ENCODE measurements around the gene TLX2. TPM values are rescaled to one million over a fixed set of nuclear protein-coding genes. Genes with fewer than 3 reads are reported as not detected.
A peak's percentile ranks its signal among the peaks of the same experiment; 100 is the strongest.

TLX2 gene
- total and polyA plus RNA-seq, 2 of the 8 experiments (the other 6 are each of a cell fraction or from before 2014, with no cell fraction given) = 0.06 to 0.17 TPM

DNA sequence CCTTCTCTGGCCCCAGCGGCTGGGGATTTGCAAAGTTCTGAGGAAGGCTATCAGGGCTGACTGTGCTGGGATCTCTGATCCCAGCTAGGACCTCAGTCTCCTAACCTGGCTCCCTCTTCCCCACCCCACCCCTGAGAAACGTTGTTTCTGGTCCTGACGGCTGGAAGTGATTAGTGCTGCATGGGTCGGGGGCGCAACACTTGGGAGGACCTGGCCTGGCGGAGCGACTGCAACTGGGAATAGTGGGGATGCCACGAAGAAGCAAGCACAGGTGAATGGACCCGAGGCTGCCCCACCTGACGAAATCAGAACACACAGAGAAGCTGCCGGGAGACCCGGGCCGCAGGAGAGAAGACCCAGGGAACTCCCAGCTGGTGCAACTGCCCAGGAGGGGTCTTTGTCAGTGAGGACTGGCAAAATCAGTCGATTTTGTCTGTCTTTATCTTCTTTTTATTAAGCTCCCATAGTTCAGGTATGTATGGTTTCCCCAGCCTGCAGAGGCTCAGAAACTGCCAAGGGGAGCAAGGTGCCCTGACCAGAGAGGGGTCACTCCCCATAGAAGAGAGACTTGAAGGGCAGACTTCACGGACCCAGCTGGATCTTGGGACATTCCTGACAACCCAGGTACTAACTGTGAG, 14.2 kb upstream of the TLX2 start:
- H2BK15ac ChIP-seq (ENCODE audit: low read length) = no peak overlapping the region
- H3K4me2 ChIP-seq (ENCODE audit: insufficient read depth in 1 of 2, low read depth in 2 of 2, low read length in 2 of 2) = peak overlapping the region; percentile 78 to 97
- no peak overlapping the region for H3K18ac ChIP-seq (ENCODE audit: extremely low read depth, low read length)
- CTCF ChIA-PET (ENCODE audit: partially characterized antibody) = interaction anchor here (0.7 to 5.1 kb wide), 13 partner anchors 10 to 91 kb away, joined by 3 to 24 read pairs (median 6); partner anchors contain the start of genes AUP1, CCDC142, HTRA2 and TLX2
- peaks cover 35% of the 10 kb centered on the region; the same call in 1 of the 2 replicates for H3K23me2 ChIP-seq (ENCODE audit: low read depth, low read length)
- FAIRE-seq = no peak
- no peak overlapping the region for H3K14ac ChIP-seq (ENCODE audit: insufficient read length)
- peak overlapping the region; percentile 20 to 57 (median 46); a peak in 4 of 8 replicates for H3K4me3 ChIP-seq (ENCODE audit: extremely low read depth in 1 of 4, insufficient read depth in 2 of 4, low read depth in 3 of 4, low read length in 4 of 4)
- peaks cover 7 to 59% (median 38%) of the 10 kb centered on the region in 4 experiments for H3K4me1 ChIP-seq (replicated peaks in 1 of 4; ENCODE audit: control insufficient read depth in 3 of 4, insufficient read depth in 4 of 4, low read length in 3 of 4)
- H2AK5ac ChIP-seq (ENCODE audit: low read depth, low read length) = no peak overlapping the region
- POLR2A ChIA-PET (ENCODE audit: partially characterized antibody) = interaction anchor here (0.9 to 9.4 kb wide), 15 partner anchors 10 to 88 kb away, joined by 3 to 73 read pairs (median 4); partner anchors contain the start of genes AUP1, CCDC142, DQX1 and HTRA2
- H2BK120ac ChIP-seq (replicated peaks; ENCODE audit: low read depth, low read length) = no peak overlapping the region
- peak in 1 of 2 experiments; percentile 58 for DNase-seq (ENCODE audit: low read depth in 1 of 2, low spot score in 2 of 2)
- peaks cover 0 to 13% of the 10 kb centered on the region in 2 experiments for H4K20me1 ChIP-seq (replicated peaks in 1 of 2; ENCODE audit: control insufficient read depth in 1 of 2, insufficient read depth in 2 of 2, low read length in 2 of 2)
- H2BK20ac ChIP-seq (ENCODE audit: low read length) = no peak overlapping the region
- H4K5ac ChIP-seq (ENCODE audit: insufficient read length, low read depth, low read length) = no peak overlapping the region
- no peaks in the 10 kb centered on the region for H3K79me2 ChIP-seq (ENCODE audit: control insufficient read depth in 1 of 2, insufficient read depth in 2 of 2, low read length in 2 of 2)
- no peaks in the 10 kb centered on the region for H3K9me3 ChIP-seq (ENCODE audit: insufficient read depth in 2 of 2, low read depth in 1 of 2, low read length in 1 of 2)
- H3K9ac ChIP-seq (replicated peaks in 1 of 4; ENCODE audit: extremely low read depth in 1 of 4, low read depth in 3 of 4, low read length in 3 of 4) = no peak overlapping the region
- H4K8ac ChIP-seq (ENCODE audit: extremely low read depth, insufficient read depth, low read length) = peak overlapping the region; percentile 6
- H3K36me3 ChIP-seq (ENCODE audit: control insufficient read depth in 2 of 4, insufficient read depth in 4 of 4, low read length in 3 of 4) = no peaks in the 10 kb centered on the region; a peak in 1 of 8 replicates
- H3K23ac ChIP-seq (ENCODE audit: insufficient read length) = no peak overlapping the region
- no peak overlapping the region for H3K56ac ChIP-seq (replicated peaks; ENCODE audit: insufficient read length, low read depth, low read length)
- H2BK12ac ChIP-seq (ENCODE audit: low read depth, low read length) = no peak overlapping the region
- no peak overlapping the region for H3K27ac ChIP-seq (ENCODE audit: low read depth, low read length)
- H3K79me1 ChIP-seq (ENCODE audit: low read depth, low read length) = no peaks in the 10 kb centered on the region
- no peak overlapping the region for H2AFZ ChIP-seq (ENCODE audit: low read length)
- H3K4ac ChIP-seq (replicated peaks; ENCODE audit: insufficient read length, low read depth, low read length) = no peak overlapping the region
- WGBS, 2 experiments (ENCODE audit: extremely low coverage in 1 of 2, insufficient coverage in 1 of 2, insufficient read length in 1 of 2, insufficient replicate concordance in 2 of 2, low coverage in 1 of 2, low lambda C conversion rate in 2 of 2, missing lambda C conversion rate in 1 of 2) = 16% methylated on average over 15 of the region's 15 CpGs; no CpG with 5 or more reads in 1 of the 2 experiments
- H4K91ac ChIP-seq (replicated peaks; ENCODE audit: insufficient read length, low read length) = no peak overlapping the region
- no peak overlapping the region for H2BK5ac ChIP-seq (ENCODE audit: low read depth, low read length)
- peaks cover 85 to 100% (median 99%) of the 10 kb centered on the region in 4 experiments for H3K27me3 ChIP-seq (replicated peaks in 1 of 4; ENCODE audit: control insufficient read depth in 3 of 4, extremely low read depth in 1 of 4, insufficient read depth in 3 of 4, low read length in 3 of 4)
- TF ChIP-seq KDM4A (IDR thresholded peaks at IDR 0.05; ENCODE audit: low read depth, low read length, severe bottlenecking) (no peak), TAF7 (optimal IDR thresholded peaks at IDR 0.05; ENCODE audit: borderline replicate concordance, low read depth, low read length) (no peak), EZH2 (IDR thresholded peaks at IDR 0.05; ENCODE audit: low read depth, low read length, severe bottlenecking) (peak; percentile 76), FOSL1 (IDR thresholded peaks at IDR 0.05; ENCODE audit: insufficient read depth, low read depth, low read length) (no peak), TEAD4 (IDR thresholded peaks at IDR 0.05; ENCODE audit: low read depth, low read length) (no peak), NRF1 (IDR thresholded peaks at IDR 0.05; ENCODE audit: low read depth, low read length) (no peak), HDAC2 (IDR thresholded peaks at IDR 0.05; ENCODE audit: borderline replicate concordance in 1 of 2, low read depth in 2 of 2, low read length in 2 of 2) (no peak), CREB1 (IDR thresholded peaks at IDR 0.05) (no peak)
- TF ChIP-seq, protein P1, sequence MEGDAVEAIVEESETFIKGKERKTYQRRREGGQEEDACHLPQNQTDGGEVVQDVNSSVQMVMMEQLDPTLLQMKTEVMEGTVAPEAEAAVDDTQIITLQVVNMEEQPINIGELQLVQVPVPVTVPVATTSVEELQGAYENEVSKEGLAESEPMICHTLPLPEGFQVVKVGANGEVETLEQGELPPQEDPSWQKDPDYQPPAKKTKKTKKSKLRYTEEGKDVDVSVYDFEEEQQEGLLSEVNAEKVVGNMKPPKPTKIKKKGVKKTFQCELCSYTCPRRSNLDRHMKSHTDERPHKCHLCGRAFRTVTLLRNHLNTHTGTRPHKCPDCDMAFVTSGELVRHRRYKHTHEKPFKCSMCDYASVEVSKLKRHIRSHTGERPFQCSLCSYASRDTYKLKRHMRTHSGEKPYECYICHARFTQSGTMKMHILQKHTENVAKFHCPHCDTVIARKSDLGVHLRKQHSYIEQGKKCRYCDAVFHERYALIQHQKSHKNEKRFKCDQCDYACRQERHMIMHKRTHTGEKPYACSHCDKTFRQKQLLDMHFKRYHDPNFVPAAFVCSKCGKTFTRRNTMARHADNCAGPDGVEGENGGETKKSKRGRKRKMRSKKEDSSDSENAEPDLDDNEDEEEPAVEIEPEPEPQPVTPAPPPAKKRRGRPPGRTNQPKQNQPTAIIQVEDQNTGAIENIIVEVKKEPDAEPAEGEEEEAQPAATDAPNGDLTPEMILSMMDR (IDR thresholded peaks at IDR 0.05; ENCODE audit: control extremely low read depth in 1 of 3, insufficient read depth in 1 of 3, low read depth in 1 of 3, low read length in 3 of 3) = no peak

Measured in H1 (cell line).